Effector memory CD4-positive, alpha-beta T cell (primary cell): Measurements from ENCODE around the gene GNG13.

Experiments used
- DNase-seq, 3 donors: peaks; one replicate each; pipeline ENCODE4 v3.0.0-alpha.2; 2020
- H3K27ac ChIP-seq: 2 replicates; pipeline ENCODE4 v1.7.0; 2013; ENCODE audit warnings: mild to moderate bottlenecking, low read length, moderate library complexity; ENCODE audit not compliant: insufficient read depth, poor library complexity, severe bottlenecking
- H3K27me3 ChIP-seq: replicated peaks from 2 replicates; pipeline ENCODE4 v1.7.0; 2013; ENCODE audit warnings: mild to moderate bottlenecking, low read length; ENCODE audit not compliant: insufficient read depth, control insufficient read depth, poor library complexity, severe bottlenecking
- H3K36me3 ChIP-seq: 2 replicates; pipeline ENCODE4 v1.7.0; 2013; ENCODE audit warnings: mild to moderate bottlenecking, low read length, moderate library complexity; ENCODE audit not compliant: control insufficient read depth, insufficient read depth
- H3K4me1 ChIP-seq: 2 replicates; pipeline ENCODE4 v1.7.0; 2013; ENCODE audit warnings: low read length, mild to moderate bottlenecking; ENCODE audit not compliant: control insufficient read depth, insufficient read depth, poor library complexity, severe bottlenecking
- H3K4me3 ChIP-seq: 2 replicates; pipeline ENCODE4 v1.7.0; 2013; ENCODE audit warnings: low read length, low read depth, mild to moderate bottlenecking; ENCODE audit not compliant: insufficient read depth, poor library complexity, severe bottlenecking
- H3K9me3 ChIP-seq: 2 replicates; pipeline ENCODE4 v1.7.0; 2013; ENCODE audit warnings: mild to moderate bottlenecking, low read length, moderate library complexity; ENCODE audit not compliant: control insufficient read depth

The GNG13 gene

DNA sequence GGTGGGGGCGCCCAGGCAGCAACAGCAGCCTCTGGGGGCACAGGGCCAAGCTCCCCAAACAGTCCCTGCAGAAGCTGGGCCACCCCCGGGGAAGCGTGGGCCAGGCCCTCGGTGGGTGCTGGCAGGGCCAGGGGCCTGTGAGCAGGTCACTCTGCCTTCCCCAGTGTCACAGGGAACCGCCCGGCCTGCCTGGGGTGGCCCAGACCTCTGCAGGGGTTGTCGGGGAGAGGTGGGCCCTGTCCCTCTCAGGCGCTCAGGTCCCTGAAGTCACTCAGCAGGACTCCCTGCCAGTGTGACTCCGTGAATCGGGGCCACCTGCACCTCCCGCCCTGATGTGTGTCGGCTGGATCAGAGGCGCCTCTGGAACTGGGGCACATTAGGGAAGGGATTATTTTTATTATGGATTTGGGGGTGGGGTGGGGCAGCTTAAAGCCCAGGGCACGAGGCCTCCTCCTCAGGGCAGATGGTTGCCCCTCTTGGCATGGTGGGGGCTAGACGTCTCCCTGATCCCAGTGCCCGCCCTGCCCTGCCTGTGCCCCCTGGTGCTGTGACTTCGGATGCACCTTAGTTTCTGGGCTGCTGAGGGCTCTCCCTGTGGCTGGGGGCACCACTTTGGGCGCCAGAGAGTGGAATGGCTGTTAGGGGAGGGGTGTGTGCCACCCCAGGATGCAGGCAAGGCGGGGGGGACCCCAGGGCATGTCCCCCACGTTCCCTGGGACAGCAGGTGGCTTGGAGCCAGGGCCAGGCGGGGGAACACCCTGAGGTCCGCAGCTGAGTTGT is 1.2 kb upstream of the GNG13 start:
- Histone ChIP-seq H3K27ac (no peak overlapping the region), H3K4me3 (no peak overlapping the region), H3K36me3 (no peaks in the 10 kb centered on the region), H3K4me1 (peaks cover 5% of the 10 kb centered on the region), H3K9me3 (no peaks in the 10 kb centered on the region), H3K27me3 (peaks cover 25% of the 10 kb centered on the region)
- DNase-seq = no peak

DNA sequence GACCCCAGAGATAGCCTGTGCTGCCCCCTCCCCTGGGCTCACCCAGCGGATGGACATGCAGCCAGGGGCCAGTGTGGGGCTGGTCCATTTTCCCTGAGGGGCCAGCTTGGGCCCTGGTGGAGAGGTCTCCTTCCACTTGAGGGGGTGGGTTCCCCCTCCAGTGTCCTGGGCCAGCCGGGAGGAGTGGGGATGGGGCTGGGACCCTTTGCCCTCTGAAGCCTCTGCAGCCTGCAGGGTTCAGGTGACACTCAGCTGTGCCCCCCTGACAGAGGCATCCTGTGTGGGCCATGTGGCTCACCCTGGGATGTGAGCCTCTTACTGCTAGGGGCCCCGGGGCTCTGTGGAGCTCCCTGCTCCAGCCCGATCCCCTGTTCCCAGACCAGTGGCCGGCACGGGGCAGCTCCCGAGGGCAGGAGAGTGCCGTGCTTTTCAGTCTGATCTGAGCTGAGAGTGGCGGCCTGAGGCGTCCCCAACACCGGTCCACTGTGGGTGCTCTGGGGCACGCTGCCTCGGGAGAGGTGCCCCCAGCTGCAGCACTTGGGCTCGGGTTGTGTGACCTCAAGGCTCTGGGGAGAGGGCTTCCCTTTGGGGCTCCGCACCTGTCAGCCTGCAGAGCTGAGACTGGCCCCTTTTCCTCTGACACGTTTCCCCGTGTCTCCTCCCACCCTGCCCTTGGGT is 439 bp upstream of the GNG13 start:
- no peak for DNase-seq
- Histone ChIP-seq H3K9me3 (no peaks in the 10 kb centered on the region), H3K27me3 (peaks cover 25% of the 10 kb centered on the region), H3K4me3 (no peak overlapping the region), H3K4me1 (peaks cover 5% of the 10 kb centered on the region), H3K36me3 (no peaks in the 10 kb centered on the region), H3K27ac (no peak overlapping the region)

GRCh38 chr16:799111-799947 is 1.2 kb downstream of the GNG13 start:
- Histone ChIP-seq H3K27ac (no peak overlapping the region), H3K9me3 (no peaks in the 10 kb centered on the region), H3K4me3 (no peak overlapping the region), H3K36me3 (no peaks in the 10 kb centered on the region), H3K27me3 (peaks cover 25% of the 10 kb centered on the region), H3K4me1 (peaks cover 5% of the 10 kb centered on the region)
- DNase-seq = no peak

DNA sequence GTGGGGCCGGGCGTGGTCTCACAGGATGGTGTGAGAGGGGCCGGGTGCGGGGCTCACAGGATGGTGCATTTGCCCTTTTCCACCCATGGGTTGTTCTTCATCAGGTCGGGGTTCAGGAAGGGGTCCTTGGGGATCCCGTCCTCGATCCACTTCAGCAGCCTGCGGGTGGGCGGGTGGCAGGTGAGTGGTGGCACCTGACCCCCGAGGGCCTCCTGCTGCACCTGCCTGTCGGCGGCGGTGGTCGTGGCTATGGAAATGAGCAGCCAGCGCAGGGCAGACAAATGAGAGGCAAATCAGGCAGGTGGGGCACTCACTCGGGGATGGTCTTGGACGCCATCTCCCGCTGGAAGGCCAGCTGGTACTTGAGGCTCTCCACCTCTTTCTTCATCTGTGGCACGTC is 1.9 kb downstream of the GNG13 start:
- Histone ChIP-seq H3K36me3 (no peaks in the 10 kb centered on the region), H3K9me3 (no peaks in the 10 kb centered on the region), H3K4me1 (peaks cover 5% of the 10 kb centered on the region), H3K4me3 (no peak overlapping the region), H3K27me3 (peaks cover 25% of the 10 kb centered on the region), H3K27ac (no peak overlapping the region)
- DNase-seq = no peak

- Histone ChIP-seq H3K9me3 (no peaks in the 10 kb centered on the region), H3K4me3 (no peak overlapping the region), H3K27ac (no peak overlapping the region), H3K27me3 (peaks cover 25% of the 10 kb centered on the region), H3K4me1 (peaks cover 5% of the 10 kb centered on the region), H3K36me3 (no peaks in the 10 kb centered on the region)
- DNase-seq = no peak
Measured at GRCh38 chr16:797686-798085, 2.8 kb downstream of the GNG13 start.

- no peaks in the 10 kb centered on the region for H3K9me3 ChIP-seq
- peaks cover 5% of the 10 kb centered on the region for H3K4me1 ChIP-seq
- no peak for DNase-seq
- H3K36me3 ChIP-seq = no peaks in the 10 kb centered on the region
- H3K4me3 ChIP-seq = no peak overlapping the region
- no peak overlapping the region for H3K27ac ChIP-seq
- H3K27me3 ChIP-seq = peaks cover 19% of the 10 kb centered on the region
Measured at GRCh38 chr16:797120-797420, 3.5 kb downstream of the GNG13 start.

DNA sequence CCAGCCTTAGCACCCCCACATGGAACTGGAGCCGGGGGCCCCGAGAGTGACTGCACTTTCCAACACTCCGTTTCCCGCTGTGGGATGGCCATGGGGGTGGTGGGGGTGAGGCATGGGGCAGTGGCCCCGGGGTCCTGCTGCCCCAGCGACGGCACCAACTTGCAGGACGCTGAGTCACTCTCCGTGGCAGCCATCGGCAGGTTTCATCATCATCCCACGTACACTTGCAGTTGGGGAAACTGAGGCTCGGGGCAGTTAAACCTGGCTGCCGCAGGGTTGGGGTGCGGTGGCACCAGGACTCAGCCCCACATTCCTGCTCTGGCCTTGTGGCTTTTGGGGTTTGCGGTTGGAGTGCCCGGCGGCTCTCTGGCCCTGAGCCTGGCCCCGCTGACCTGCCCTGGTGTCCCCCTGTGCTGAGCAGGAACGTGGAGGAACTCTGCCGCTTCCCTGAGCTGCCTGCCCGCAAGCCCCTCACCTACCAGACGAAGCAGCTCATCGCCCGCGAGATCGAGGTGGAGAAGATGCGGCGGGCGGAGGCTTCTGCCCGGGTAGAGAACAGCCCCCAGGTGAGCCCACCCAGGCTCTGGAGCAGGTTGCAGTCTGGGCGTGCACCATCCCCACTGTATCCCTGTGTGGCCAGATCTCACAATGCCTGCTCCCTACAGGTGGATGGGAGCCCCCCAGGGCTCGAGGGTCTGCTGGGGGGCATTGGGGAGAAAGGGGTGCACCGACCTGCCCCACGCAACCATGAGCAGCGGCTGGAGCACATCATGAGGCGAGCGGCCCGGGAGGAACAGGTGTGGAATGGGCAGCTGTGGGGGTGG is 4.0 kb downstream of the GNG13 start:
- no peak for DNase-seq
- Histone ChIP-seq H3K27me3 (peaks cover 14% of the 10 kb centered on the region), H3K27ac (no peak overlapping the region), H3K9me3 (no peaks in the 10 kb centered on the region), H3K36me3 (no peaks in the 10 kb centered on the region), H3K4me1 (peaks cover 5% of the 10 kb centered on the region), H3K4me3 (no peak overlapping the region)

GRCh38 chr16:795580-796229 is 4.8 kb downstream of the GNG13 start:
- DNase-seq = no peak
- Histone ChIP-seq H3K4me1 (peaks cover 5% of the 10 kb centered on the region), H3K9me3 (no peaks in the 10 kb centered on the region), H3K4me3 (no peak overlapping the region), H3K36me3 (no peaks in the 10 kb centered on the region), H3K27ac (no peak overlapping the region), H3K27me3 (peaks cover 6% of the 10 kb centered on the region)

DNA sequence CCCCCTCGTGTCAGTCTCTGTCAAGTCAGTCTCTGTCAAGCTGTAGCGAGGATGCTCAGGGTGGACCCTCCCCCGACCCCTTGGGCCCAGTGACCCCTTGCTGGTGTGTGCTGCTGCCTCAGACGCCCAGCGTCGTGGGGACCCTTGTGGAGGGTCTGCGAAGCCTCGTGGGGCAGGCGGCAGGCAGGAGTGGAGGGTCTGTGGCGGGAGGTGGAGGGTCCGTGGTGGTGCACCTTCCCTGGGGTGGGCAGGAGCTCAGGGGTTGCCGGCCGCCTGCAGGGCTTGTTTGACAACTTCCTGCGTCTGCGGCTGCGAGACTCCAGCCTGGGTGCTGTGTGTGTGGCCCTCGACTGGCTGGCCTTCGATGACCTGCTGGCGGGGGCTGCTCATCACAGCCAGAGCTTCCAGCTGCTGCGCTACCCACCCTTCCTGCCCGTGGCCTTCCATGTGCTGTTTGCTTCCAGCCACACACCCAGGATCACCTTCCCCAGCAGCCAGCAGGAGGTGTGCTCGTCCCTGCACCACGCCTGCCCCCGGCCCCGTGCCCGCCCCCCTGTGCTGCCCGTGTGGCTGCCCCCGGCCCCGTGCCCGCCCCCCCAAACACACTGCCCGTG is 5.6 kb downstream of the GNG13 start:
- no peak for DNase-seq
- Histone ChIP-seq H3K27ac (no peak overlapping the region), H3K36me3 (no peaks in the 10 kb centered on the region), H3K27me3 (no peaks in the 10 kb centered on the region), H3K4me1 (no peaks in the 10 kb centered on the region), H3K9me3 (no peaks in the 10 kb centered on the region), H3K4me3 (no peak overlapping the region)
